SU-DHL-6 (cell line): ENCODE results near the gene SPAG9.

Experiments used
- H2AFZ ChIP-seq: fragments of 200-600 bp; sonication (generic); 2 replicates; pipeline ENCODE4 v1.6.1; 2014; ENCODE audit warnings: low read depth, mild to moderate bottlenecking, moderate library complexity, mixed read lengths, antibody characterized with exemption, low read length; ENCODE audit not compliant: severe bottlenecking
- H3F3A ChIP-seq: fragments of 200-600 bp; shearing (Covaris generic); 2 replicates; pipeline ENCODE4 v1.6.0; 2016; ENCODE audit warnings: antibody characterized with exemption, mild to moderate bottlenecking; ENCODE audit not compliant: insufficient read depth
- H3K27ac ChIP-seq: fragments of 200-600 bp; sonication (generic); 2 replicates; pipeline ENCODE4 v1.5.1; 2016; ENCODE audit warnings: low read depth, mild to moderate bottlenecking, low read length, moderate library complexity, mixed read lengths
- H3K27me3 ChIP-seq: fragments of 200-600 bp; sonication (generic), shearing (Covaris generic); 2 replicates; pipeline ENCODE4 v1.6.0; 2014; ENCODE audit warnings: mild to moderate bottlenecking, low read length
- H3K36me3 ChIP-seq: fragments of 200-600 bp; sonication (generic); 2 replicates; pipeline ENCODE4 v1.6.1; 2014; ENCODE audit warnings: mild to moderate bottlenecking, low read length, mixed read lengths
- H3K4me2 ChIP-seq: fragments of 300-600, 200-600 bp; shearing (Covaris generic), sonication (generic); 2 replicates; pipeline ENCODE4 v1.6.0; 2014; ENCODE audit warnings: low read length, low read depth, mild to moderate bottlenecking; ENCODE audit not compliant: poor library complexity, severe bottlenecking
- H3K4me3 ChIP-seq: fragments of 200-600 bp; sonication (generic); 2 replicates; pipeline ENCODE4 v1.5.1; 2014; ENCODE audit warnings: antibody characterized with exemption, low read length, mild to moderate bottlenecking, mixed read lengths; ENCODE audit not compliant: insufficient read depth, poor library complexity, severe bottlenecking
- H3K79me2 ChIP-seq: fragments of 200-600 bp; sonication (generic); 2 replicates; pipeline ENCODE4 v1.6.1; 2014; ENCODE audit warnings: mild to moderate bottlenecking, low read length, moderate library complexity; ENCODE audit not compliant: insufficient read depth
- H3K9ac ChIP-seq: fragments of 200-600 bp; sonication (generic); 2 replicates; pipeline ENCODE4 v1.7.0; 2014; ENCODE audit warnings: mild to moderate bottlenecking, low read length
- H3K9me2 ChIP-seq: fragments of 200-600 bp; sonication (generic); replicated peaks from 2 replicates; pipeline ENCODE4 v1.6.1; 2014; ENCODE audit warnings: low read length; ENCODE audit not compliant: insufficient read depth
- H3K9me3 ChIP-seq: fragments of 200-600 bp; sonication (generic); 2 replicates; pipeline ENCODE4 v1.6.1; 2014; ENCODE audit warnings: low read length, mixed read lengths; ENCODE audit not compliant: insufficient read depth
- H4K20me1 ChIP-seq: fragments of 200-600 bp; sonication (generic); 2 replicates; pipeline ENCODE4 v1.6.1; 2014; ENCODE audit warnings: low read depth, mild to moderate bottlenecking, antibody characterized with exemption, low read length, moderate library complexity, mixed read lengths
- EZH2phosphoT487 ChIP-seq: fragments of 200-600 bp; sonication (generic), shearing (Covaris generic); conservative IDR thresholded peaks from 2 replicates; pipeline ENCODE4 v1.6.1; 2018; ENCODE audit warnings: mild to moderate bottlenecking, antibody characterized with exemption, low read length, moderate library complexity, mixed read lengths
- TF ChIP-seq, protein P1 (sequence below): fragments of 200-600 bp; sonication (generic); IDR thresholded peaks from one replicate; pipeline ENCODE4 v1.5.1; 2017; ENCODE audit warnings: antibody characterized with exemption, mild to moderate bottlenecking, low read length, moderate library complexity; ENCODE audit not compliant: insufficient read depth, poor library complexity, severe bottlenecking

SPAG9 gene

DNA sequence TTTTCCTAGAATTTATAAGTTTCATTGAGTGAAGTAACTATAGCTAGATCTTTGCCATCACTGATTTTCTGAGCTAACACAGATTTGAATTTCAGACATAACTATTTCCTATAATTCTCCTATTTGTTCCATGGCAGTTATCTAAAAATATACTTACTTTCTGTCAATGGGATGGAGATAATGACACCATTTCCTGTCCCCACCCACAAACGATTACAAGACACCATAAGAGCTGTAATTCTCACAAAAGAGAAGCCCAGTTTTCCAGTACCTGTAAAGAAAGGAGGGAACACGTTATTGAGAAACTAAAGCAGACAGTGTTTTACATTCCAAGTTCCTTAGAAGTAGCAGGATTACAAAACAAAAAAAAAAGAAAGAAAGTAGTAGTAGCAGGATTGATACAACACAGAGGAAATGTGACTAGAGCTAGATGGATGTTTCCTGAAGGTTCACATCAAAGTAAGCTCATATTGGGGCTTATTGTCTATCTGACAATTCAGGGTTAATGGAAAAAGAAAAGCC, 143.7 kb downstream of the SPAG9 start:
- no peak overlapping the region for H3K4me3 ChIP-seq
- TF ChIP-seq EZH2phosphoT487, result no peak
- TF ChIP-seq, protein P1, sequence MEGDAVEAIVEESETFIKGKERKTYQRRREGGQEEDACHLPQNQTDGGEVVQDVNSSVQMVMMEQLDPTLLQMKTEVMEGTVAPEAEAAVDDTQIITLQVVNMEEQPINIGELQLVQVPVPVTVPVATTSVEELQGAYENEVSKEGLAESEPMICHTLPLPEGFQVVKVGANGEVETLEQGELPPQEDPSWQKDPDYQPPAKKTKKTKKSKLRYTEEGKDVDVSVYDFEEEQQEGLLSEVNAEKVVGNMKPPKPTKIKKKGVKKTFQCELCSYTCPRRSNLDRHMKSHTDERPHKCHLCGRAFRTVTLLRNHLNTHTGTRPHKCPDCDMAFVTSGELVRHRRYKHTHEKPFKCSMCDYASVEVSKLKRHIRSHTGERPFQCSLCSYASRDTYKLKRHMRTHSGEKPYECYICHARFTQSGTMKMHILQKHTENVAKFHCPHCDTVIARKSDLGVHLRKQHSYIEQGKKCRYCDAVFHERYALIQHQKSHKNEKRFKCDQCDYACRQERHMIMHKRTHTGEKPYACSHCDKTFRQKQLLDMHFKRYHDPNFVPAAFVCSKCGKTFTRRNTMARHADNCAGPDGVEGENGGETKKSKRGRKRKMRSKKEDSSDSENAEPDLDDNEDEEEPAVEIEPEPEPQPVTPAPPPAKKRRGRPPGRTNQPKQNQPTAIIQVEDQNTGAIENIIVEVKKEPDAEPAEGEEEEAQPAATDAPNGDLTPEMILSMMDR, result no peak
- no peaks in the 10 kb centered on the region for H3K9me2 ChIP-seq
- no peaks in the 10 kb centered on the region for H3K9me3 ChIP-seq
- no peak overlapping the region for H3K27ac ChIP-seq
- no peak overlapping the region for H3K4me2 ChIP-seq
- H3K9ac ChIP-seq, result no peak overlapping the region
- no peak overlapping the region for H2AFZ ChIP-seq
- H3F3A ChIP-seq, result no peaks in the 10 kb centered on the region
- H3K79me2 ChIP-seq, result no peaks in the 10 kb centered on the region
- H3K36me3 ChIP-seq, result peaks cover 19% of the 10 kb centered on the region
- no peaks in the 10 kb centered on the region for H4K20me1 ChIP-seq
- no peaks in the 10 kb centered on the region for H3K27me3 ChIP-seq

DNA sequence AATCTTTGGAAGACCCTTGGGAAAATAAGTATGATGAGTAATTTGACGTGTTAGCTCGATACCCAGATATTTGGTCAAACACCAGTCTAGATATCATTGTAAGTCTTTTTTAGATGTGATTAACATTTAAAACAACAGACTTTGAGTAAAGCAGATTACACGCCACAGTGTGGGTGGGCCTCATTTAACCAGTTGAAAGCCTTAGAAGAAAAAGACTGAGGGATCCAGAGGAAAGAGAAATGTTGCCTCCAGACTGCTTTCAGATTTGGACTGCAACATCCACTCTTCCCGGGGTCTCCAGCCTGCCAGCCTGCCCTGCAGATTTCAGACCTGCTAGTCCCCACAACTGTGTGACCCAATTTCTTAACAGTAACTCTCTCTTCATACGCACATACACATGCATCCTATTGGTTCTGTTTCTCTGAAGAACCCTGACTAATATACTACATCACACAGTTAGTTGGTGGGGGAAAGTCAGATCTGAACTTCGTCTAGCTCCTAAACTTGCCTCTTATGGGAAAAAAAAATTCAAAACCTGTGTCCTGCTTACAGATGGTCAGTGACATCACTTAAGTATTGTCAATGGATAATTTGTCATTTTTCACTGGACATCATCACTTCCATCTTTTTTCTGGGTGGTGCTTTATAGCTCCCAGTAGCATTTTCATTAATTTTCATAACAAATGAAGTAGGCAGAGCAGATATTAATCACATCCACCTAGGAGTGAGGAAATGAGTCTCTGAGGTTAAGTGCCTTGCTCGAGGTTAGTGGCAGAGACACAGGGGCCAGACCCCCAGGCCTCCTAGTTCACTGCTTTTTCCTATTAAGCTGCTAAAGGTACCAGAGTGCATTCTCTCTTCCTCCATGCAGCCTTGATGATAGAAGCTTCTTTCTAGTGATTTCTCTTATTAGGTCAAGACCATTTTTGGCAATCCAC, 146.8 kb downstream of the SPAG9 start:
- Histone ChIP-seq H3F3A (no peaks in the 10 kb centered on the region), H4K20me1 (no peaks in the 10 kb centered on the region), H3K27me3 (no peaks in the 10 kb centered on the region), H3K79me2 (no peaks in the 10 kb centered on the region), H3K4me2 (no peak overlapping the region), H3K9ac (no peak overlapping the region), H3K9me3 (no peaks in the 10 kb centered on the region), H3K27ac (no peak overlapping the region), H3K4me3 (no peak overlapping the region), H3K9me2 (no peaks in the 10 kb centered on the region), H2AFZ (no peak overlapping the region), H3K36me3 (peaks cover 17% of the 10 kb centered on the region)
- TF ChIP-seq EZH2phosphoT487, result no peak
- TF ChIP-seq, protein P1, result no peak

DNA sequence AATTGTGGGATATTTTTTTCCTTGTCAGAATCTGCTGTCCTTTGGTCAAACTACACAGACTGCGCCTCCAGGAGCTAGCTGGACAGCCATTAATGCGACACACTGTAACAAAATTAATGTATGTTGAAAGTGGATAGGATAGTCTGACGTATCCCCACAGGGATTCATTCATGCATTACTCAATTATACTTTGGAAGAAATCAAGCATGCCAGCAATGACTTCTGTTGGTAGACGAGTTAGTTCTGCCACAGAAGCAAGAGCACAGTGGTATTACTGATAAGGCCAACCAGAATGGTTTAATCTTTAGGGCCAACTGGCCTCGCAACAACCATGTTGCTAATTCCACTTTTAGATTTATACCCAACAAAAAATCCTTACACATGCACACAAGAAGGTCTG, 148.1 kb downstream of the SPAG9 start:
- TF ChIP-seq EZH2phosphoT487, result no peak
- TF ChIP-seq, protein P1, result no peak
- Histone ChIP-seq H3K27me3 (no peaks in the 10 kb centered on the region), H3K9me2 (no peaks in the 10 kb centered on the region), H3K27ac (no peak overlapping the region), H3K4me3 (no peak overlapping the region), H2AFZ (no peak overlapping the region), H3K4me2 (no peak overlapping the region), H3K36me3 (peaks cover 10% of the 10 kb centered on the region), H3F3A (no peaks in the 10 kb centered on the region), H4K20me1 (no peaks in the 10 kb centered on the region), H3K9ac (no peak overlapping the region), H3K9me3 (no peaks in the 10 kb centered on the region), H3K79me2 (no peaks in the 10 kb centered on the region)
